MCF 10A (cell line): ENCODE results near the gene LPAR5. TPM values are rescaled to one million over a fixed set of nuclear protein-coding genes. Genes with fewer than 3 reads are reported as not detected.

ENCODE experiments used
- BruUV-seq: library from RNA; stranded (reverse); fragments of 400-500 nt; replicated peaks from 2 replicates; lab custom pipeline; 2021; lab: Mats Ljungman, UMichigan
- CTCF ChIA-PET: fragments of 300-600 bp; sonication (Branson Sonifier 250); formaldehyde crosslinking; extraction: SDS; loops from one replicate; lab custom pipeline; 2021; ENCODE audit warnings: antibody characterized with exemption, inconsistent platforms; lab: Yijun Ruan, JAX
- POLR2A ChIA-PET: fragments of 300-600, 350-650 bp; sonication (Branson Sonifier 250); formaldehyde crosslinking; extraction: SDS; loops from one replicate; lab custom pipeline; 2020; ENCODE audit warnings: antibody characterized with exemption, inconsistent platforms; lab: Yijun Ruan, JAX
- DNase-seq: peaks from one replicate; pipeline ENCODE4 v3.0.0-alpha.2; 2018; ENCODE audit not compliant: unreplicated experiment
- H3K27ac Mint-ChIP-seq: one replicate; pipeline ENCODE4 v1.8.0; 2022; ENCODE audit warnings: mild to moderate bottlenecking, low read depth, mixed read lengths; ENCODE audit not compliant: unreplicated experiment
- H3K27me3 Mint-ChIP-seq: one replicate; pipeline ENCODE4 v1.8.0; 2022; ENCODE audit warnings: mixed read lengths; ENCODE audit not compliant: insufficient read depth, unreplicated experiment
- H3K36me3 Mint-ChIP-seq: one replicate; pipeline ENCODE4 v1.8.0; 2022; ENCODE audit warnings: mild to moderate bottlenecking, moderate library complexity, mixed read lengths; ENCODE audit not compliant: insufficient read depth, unreplicated experiment
- H3K4me1 Mint-ChIP-seq: one replicate; pipeline ENCODE4 v1.8.0; 2022; ENCODE audit warnings: mixed read lengths; ENCODE audit not compliant: insufficient read depth, unreplicated experiment
- H3K4me3 Mint-ChIP-seq: one replicate; pipeline ENCODE4 v1.8.0; 2022; ENCODE audit warnings: mild to moderate bottlenecking, moderate library complexity, mixed read lengths; ENCODE audit not compliant: unreplicated experiment
- H3K9me3 Mint-ChIP-seq: one replicate; pipeline ENCODE4 v1.8.0; 2022; ENCODE audit warnings: mixed read lengths; ENCODE audit not compliant: unreplicated experiment
- CTCF ChIP-seq: fragments of 200-600 bp; IDR thresholded peaks from one replicate; pipeline ENCODE4 v1.8.0; 2022; ENCODE audit warnings: antibody characterized with exemption, mild to moderate bottlenecking; ENCODE audit not compliant: unreplicated experiment
- intact Hi-C: fragments of 100-400 bp; cut with micrococcal nuclease; formaldehyde crosslinking; loops from 2 replicates; pipeline ENCODE4 v1.14.1; 2022
- total RNA-seq: library from RNA; stranded (reverse); gene quantifications from 2 replicates; pipeline ENCODE4 v1.2.3, GENCODE V29; 2022

LPAR5 gene
- total RNA-seq, 1 experiment from 2014 or later, result 2.7 TPM

DNA sequence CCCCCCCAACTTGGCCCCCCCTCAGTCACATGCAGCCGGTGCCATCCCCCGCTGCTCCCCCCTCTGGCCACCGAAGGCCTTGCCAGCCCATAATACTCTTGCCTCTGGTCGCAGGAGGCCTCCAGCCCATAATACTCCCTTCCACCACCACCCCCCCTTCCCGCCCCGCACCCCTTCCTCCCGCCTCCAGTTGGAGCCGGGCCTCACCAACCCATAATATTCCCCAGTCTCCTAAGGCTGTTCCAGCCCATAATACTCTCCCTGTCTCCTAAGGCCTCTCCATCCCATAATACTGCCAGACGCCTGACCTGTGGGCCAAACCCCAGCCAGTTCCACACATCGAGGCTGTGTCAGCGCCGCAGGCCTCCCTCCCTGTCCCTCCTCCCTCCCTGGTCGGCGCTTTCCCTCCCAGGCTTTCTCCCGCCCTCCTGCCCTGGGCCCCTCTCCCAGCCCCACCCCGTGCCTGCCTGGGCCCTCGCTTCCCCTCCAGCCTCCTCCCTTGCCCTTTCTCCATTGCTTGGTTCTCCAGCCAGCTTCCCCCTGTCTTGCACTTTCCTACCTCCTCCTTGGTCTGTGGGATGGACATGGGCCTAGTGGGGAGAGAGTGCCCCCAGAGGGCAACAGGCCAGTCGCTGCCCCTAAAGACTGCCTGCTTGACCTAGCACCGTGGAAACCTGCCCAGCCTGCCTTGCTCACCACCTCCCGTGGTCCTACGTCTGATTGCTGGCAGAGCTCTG lies 21.8 kb downstream of the LPAR5 start:
- POLR2A ChIA-PET, result interaction anchor here (0.6 to 2.6 kb wide), 9 partner anchors 19 to 239 kb away, joined by 3 to 17 read pairs (median 3); partner anchors contain the start of genes LPAR5, MLF2, USP5 and ZNF384
- intact Hi-C loops, result loop anchor here (1.0 kb wide), 1 partner anchor 211 kb away; no protein-coding TSS in a partner anchor
- Mint-ChIP-seq H3K4me1 (peaks cover 32% of the 10 kb centered on the region), H3K9me3 (no peaks in the 10 kb centered on the region), H3K27ac (peak overlapping the region; percentile 90), H3K4me3 (no peak overlapping the region), H3K27me3 (no peaks in the 10 kb centered on the region), H3K36me3 (no peaks in the 10 kb centered on the region)
- no TSS peak for BruUV-seq
- CTCF ChIA-PET, result interaction anchor here (0.7 to 2.2 kb wide), 4 partner anchors 61 to 307 kb away, joined by 4 to 8 read pairs (median 5); partner anchors contain the start of gene MLF2
- no peak for TF ChIP-seq CTCF
- peak; percentile 86 for DNase-seq

GRCh38 chr12:6613015-6613775 lies 22.6 kb downstream of the LPAR5 start:
- Mint-ChIP-seq H3K27ac (peak overlapping the region; percentile 90), H3K4me3 (peak overlapping the region; percentile 38), H3K4me1 (peaks cover 32% of the 10 kb centered on the region), H3K27me3 (no peaks in the 10 kb centered on the region), H3K36me3 (no peaks in the 10 kb centered on the region), H3K9me3 (no peaks in the 10 kb centered on the region)
- POLR2A ChIA-PET, result interaction anchor here (0.6 to 2.6 kb wide), 8 partner anchors 22 to 325 kb away, joined by 3 to 17 read pairs (median 3); partner anchors contain the start of genes COPS7A, LPAR5, MLF2 and USP5
- TF ChIP-seq CTCF, result no peak
- CTCF ChIA-PET, result interaction anchor here (0.5 to 2.2 kb wide), 8 partner anchors 33 to 495 kb away, joined by 3 to 8 read pairs (median 4); partner anchors contain the start of gene MLF2
- peak; percentile 66 for DNase-seq
- intact Hi-C loops, result no loop called here
- no TSS peak for BruUV-seq

DNA sequence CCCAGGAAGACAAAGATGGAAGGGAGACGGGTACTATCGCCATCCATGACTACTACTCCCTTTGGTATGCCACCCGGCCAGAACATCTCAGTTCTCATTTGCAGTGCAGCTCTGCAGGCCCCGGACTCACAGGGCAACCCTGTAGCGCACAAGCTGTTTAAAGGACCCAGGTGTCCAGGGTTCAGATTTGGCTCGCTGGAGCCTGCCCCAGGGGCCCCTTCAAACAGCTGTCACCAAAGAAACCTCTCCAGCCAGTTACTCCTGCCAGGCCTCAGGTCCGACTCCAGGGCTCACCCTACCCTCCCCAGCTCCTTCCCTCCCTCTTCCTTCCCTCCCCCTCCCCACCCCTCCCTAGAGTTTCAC lies 23.1 kb downstream of the LPAR5 start:
- Mint-ChIP-seq H3K4me3 (peak overlapping the region; percentile 38), H3K9me3 (no peaks in the 10 kb centered on the region), H3K4me1 (peaks cover 27% of the 10 kb centered on the region), H3K27ac (peak overlapping the region; percentile 90), H3K36me3 (no peaks in the 10 kb centered on the region), H3K27me3 (no peaks in the 10 kb centered on the region)
- POLR2A ChIA-PET, result interaction anchor here (0.7 to 2.6 kb wide), 4 partner anchors 77 to 325 kb away, joined by 3 to 17 read pairs (median 5); partner anchors contain the start of genes COPS7A, USP5 and ZNF384
- no peak for TF ChIP-seq CTCF
- CTCF ChIA-PET, result interaction anchor here (0.5 to 1.0 kb wide), 5 partner anchors 42 to 496 kb away, joined by 3 to 5 read pairs (median 3); no protein-coding TSS in a partner anchor
- intact Hi-C loops, result no loop called here
- BruUV-seq, result no TSS peak
- no peak for DNase-seq
